Suppressor macrophage (primary cell): ENCODE measurements around the gene CAT.

Experiments
- DNase-seq, 4 experiments: peaks; one replicate each; pipeline ENCODE4 v3.0.0-alpha.2; 2020 to 2022

CAT gene

DNA sequence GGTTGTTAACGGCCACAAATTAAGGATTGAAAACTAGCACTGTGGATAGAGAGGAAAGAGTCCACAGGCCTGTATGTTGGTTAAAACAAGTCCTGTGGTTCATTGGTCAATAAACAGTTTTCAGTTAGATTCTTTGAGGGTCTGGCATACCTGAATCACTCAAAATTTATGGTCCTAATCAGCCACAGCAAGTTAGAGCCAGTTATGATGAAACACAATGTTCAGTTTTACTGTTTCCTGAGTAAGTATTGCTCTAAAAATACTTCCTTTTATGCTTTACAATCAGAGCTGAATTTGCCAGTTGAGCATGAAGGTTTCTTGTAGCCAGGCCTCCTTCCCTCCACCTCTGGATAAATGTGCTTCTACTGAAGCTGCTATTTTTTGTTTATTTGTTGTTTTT, 12.9 kb upstream of the CAT start:
- DNase-seq, result peak in 3 of 4 experiments; percentile 30 to 66 (median 52)

DNA sequence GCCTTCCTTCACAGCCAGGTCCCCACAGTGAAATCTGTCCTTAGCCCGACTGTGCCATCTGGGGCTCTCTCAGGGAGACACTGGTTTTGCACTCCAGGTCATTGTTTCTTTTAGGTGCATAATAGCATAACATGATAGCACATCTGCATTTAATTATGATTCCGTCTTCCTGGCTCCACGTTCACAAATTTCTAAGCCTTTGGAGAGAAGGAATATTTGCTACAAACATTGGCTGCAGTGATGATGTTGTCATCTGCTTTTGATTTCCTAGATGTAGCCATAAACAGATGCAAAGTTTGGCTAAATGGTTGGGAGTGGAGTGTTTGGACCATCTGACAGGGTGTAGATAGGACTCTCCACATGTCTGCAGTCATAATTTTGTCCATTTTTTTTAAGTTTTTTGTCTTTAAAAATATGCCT, 12.0 kb upstream of the CAT start:
- DNase-seq, result no peak

DNA sequence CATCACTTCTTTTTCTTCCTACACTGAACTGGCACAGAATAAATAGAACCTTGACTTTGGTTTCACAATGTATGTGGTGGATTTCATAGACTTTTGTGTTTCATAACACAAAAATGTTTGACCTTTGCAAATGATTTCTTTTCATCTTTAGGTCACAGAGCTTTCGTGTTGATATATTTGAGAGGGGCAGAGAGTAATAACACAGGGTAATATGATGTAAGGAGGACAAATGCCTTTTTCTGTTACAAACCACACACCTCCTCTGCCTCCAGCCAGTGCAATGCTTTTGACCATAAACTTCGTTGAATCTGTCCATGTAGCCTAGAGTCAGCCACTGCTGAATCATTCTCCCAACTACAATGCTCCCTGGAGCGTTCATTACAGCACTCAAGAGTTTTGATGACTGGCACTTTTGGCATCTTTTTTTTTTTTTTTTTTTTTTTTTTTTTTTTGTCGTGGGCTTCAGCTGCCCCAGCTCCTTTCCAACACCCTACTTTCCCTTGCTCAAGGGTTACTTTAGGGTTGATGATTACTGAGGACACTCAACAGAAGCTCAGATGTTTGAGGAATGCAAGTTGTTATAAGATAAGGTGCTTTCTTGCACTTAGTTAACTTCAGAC, 11.4 kb upstream of the CAT start:
- DNase-seq, result peak; percentile 63 to 85 (median 74)

DNA sequence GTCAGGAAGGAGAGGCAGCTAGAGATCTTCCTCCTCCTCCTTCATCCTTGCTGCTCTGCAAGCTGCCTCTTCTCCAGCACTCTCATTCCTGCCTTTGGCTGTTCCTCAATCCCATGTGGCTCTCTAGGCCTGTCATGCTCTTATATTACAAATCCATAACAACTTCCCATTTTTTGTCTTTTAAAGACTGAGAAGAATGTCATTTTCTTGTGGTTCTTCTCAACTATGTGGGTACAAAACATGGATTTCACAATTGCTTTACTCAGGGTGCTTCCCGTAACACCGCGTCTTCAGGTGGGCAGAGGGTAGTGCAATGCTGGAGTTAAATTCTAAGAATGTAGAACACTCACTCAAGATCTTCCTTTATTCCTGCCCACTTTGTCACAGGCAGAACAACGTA, 6.8 kb upstream of the CAT start:
- DNase-seq, result peak; percentile 66 to 91 (median 81)

DNA sequence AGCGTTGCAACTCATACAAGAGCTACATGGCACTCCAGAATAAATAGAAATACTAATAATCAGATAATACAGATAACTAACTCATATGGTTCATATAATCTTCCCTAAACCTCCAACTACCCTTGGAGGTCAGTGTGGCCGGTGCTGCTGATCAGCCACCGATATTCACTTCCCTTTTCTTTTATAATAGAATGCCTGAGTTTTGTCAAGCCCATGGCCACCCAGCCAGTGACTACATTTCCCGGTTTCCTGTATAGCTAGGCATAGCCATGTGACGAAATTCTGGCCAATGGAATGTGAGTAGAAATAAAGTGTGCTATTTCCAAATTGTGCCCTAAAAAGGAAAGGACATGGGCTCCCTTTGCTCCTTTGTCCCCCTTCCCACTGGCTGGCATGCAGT, 5.9 kb upstream of the CAT start:
- peak; percentile 46 to 76 (median 72) for DNase-seq

DNA sequence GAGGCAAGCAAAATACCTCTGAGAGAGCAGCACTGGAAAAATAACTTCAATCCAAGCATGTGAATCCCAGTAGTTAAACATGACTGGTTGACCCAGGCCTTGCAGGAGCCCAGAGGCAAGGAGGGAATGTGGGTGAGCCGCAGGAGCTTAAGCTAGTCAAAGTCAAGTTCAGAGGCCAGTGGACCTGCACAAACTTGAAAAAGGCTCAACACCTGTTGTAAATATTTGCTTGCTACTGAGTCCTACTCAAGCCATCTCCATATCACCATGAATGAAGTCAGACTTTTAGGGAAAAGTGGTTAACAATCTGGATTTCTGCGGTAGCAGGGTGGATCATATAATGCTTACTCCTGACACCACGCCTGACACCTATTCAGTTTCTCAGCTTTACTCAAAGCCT, 4.8 kb upstream of the CAT start:
- no peak for DNase-seq

DNA sequence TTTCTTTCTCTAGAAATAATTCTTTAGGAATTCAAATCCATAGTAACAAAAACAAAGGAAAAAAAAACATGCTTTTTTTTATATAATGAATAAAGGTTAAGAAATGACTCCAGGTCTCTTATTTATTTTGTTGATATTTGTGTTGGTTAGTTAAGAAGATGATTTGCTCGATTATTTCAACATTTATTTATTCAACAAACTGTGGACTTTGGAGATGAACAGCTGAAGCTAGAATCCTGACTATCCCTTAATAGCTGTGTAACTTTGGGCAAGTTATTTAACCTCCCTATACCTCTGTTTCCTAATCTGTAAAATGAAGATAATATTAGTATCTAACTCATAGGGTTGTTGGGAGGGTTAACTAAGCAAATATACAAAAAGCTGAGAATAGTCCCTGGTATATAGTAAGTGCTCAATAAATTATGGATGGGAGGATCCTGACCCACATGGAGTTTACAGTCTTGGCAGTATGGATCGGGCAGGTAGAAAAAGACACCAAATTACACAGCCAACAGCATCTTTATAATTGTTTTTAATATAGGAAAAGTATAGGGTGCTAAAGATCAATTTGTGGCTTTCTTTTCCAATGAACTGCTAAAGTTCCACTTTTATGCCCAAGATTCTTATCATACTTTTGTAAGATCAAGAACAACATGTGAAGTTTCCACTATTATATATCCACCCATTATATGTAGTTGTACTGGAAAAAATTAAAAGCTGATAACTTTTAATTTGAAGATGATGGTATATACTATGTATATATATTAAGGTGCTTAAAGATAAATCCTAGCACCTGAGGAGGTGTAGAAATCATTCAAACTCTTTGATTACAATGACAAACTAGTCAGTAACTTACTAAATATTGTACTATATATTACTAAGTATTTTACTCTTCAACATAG, 1.3 kb upstream of the CAT start:
- no peak for DNase-seq

DNA sequence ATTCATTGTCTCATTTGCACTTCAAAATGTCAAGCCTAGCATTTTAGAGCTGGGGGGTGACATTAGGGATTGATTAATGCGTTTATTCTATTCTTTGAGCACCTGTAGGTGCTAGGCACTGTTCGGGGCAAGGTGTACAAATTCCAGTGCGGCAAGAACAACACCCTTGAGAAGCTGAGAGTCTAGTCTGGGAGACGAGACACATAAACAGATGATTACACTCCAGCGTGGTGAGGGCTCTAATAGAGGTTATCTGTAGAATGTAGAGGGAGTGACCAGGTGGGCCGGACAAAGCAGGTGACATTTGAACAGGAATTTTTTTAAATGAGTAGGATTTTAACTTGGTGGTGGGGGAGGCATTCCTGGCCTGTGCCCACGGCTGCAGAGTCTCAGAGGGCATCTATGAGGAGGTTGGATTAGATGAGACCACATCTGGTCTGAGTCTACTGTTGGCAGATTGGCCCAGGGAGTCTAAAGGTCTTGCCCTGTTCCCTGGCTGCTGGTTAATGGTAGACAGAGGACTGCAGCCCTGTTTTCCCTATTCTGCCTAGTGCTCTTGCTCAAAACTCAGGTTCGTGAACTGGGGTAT, 970 bp downstream of the CAT start:
- no peak for DNase-seq

DNA sequence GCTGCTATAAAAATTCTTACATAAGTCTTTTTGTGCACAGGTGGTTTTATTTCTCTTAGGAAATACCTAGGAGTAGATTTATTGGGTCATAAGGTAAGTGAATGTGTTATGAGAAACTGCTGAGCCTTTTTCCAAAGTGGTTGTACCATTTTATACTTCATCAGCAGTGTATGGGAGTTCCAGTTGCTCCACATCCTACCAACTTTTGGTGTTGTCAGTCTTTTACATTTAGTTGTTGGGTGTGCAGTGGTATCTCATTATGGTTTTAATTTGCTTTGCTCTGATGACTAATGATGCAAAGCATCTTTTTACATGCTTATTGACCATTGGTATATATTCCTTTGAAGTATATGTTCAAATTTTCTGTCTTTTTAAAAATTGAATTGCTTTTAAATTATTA, 3.1 kb downstream of the CAT start:
- DNase-seq, result no peak

DNA sequence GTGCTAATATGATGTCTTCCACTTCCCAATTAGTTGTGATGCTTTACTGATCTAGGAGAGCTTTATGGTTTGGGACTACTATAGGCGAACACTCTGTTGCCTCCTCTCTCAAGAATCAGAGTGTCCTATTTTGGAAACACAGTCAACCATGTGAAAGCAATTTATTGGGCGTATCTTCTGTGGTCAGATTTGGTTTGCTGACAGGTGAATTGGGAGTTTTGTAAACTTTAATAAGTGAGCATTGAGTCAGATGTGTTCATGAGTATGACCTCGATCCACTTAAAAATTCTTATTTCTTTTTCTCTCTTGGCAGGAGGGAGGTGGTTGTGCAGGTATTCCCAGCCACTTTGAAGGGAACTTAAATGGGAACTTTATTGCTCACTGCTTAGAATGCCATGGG, 4.4 kb downstream of the CAT start:
- DNase-seq, result no peak

DNA sequence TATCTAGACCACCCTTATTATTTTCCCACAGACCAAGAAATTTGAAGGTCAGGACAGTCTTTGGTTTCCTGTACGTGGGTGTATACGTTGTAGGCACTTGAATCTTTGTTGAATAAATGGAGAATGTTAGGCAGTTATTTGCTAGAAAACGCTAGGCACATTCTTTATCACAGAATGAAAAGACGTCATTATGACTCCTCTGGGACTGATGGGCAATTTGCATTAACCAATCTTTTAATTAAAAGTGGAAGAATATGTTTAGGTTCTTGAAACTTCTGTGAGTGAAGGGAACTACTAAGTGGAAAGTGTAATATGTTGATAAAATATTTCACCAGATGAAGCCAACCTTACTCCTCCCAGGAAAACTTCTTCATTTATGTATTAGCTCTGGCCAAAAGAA, 5.7 kb downstream of the CAT start:
- DNase-seq, result no peak

DNA sequence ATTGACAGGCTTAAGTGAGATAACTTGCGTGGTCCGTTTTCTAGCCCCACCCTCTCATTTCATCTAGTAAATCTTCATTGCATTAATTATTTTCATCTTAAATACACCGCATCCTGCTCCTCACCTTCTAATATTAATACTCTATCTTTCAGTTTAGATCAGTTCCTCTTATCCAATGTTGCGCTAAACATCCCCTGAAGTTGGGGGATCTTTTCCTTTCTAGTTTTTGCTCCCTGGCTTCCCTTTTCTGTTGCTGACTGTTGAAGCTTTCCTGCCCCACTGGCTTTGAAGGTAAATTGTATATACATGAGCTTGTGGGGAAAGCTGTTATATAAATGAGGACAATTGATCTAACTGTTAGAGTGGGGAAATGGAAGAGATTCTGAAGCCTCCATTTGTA, 7.2 kb downstream of the CAT start:
- peak in 1 of 4 experiments; percentile 11 for DNase-seq

DNA sequence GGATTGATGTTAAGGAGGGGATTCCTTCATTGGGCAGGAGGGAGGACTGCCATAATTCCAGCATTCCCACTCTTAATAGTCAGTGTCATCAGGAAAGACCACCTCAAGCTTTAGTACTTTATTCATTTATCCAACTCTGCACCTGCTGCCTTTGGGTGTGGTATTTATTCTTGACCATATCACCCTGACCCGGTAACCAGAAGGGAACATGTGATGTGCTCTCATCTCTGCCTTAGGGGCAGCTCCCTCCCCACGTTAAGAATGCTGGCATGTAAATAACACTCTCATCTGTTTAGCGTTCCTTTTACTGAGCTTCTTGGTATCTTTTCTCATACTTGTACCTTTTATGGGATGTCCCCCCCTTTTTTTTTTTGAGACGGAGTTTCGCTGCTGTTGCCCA, 7.7 kb downstream of the CAT start:
- no peak for DNase-seq

DNA sequence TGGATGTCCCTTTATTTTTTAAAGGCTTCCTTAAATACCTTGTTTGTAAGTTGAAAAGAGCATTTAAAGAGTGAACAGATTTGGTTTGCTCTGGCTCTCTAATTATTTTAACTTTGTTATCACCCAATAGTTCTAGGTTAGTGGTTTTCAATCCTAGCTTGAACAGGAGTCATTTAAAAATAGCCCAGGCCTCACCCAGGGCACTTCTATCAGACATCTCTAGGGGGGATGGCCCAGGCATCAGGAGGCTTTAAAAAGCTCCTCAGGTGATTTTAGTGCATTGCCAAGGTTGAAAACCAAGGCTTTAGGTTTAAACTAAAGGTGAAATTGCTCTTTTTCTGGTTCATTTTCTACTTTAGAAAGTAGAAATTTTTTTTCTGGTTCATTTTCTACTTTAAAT, 8.3 kb downstream of the CAT start:
- DNase-seq, result no peak

DNA sequence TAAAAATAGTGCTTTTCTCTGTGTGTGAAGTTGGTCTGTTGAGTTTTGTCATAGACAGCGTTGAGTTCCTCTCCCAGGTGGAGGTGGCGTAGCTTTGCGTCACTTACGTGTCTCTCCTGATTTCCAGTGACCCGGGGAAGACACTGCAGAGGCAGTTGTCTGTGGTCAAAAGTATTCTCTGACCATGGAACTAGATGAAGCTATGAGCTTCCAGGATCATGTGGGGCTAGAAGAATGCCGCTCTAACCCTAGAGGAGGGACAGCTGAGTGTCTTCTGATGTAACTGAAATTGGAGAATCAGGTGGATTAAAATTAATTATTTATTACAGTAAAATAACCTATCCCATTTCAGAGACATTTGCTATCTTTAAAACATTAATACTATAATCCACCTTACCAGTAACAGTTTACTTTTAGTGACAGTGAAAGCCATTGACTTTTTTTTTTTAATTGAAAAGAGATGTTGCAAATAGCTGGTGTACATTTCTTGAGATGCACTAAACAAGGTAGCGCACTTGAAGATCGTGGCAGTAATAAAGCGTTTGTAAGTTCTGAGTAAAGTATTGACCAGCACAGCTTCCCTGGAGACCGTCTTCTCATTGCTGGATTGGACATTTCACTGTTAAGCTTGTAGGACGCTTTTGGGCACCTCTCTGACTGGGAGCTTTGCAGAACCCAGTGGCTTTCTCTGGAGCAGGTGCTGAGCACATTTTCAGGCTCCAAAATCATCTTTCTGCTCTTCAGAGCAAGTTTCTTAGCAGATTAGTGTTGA, 9.7 kb downstream of the CAT start:
- no peak for DNase-seq

DNA sequence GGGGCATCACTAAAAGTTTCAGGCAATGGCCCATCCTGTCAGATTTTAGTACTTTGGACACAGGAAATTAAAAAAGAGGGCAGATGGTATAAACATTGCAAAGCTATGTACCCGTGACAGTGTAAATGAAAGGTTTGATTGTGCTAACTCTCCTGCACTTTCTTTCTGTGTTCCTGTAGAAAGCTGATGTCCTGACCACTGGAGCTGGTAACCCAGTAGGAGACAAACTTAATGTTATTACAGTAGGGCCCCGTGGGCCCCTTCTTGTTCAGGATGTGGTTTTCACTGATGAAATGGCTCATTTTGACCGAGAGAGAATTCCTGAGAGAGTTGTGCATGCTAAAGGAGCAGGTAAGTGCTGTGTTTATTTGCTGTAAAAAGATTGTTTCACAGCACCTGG, 10.3 kb downstream of the CAT start:
- DNase-seq, result no peak

DNA sequence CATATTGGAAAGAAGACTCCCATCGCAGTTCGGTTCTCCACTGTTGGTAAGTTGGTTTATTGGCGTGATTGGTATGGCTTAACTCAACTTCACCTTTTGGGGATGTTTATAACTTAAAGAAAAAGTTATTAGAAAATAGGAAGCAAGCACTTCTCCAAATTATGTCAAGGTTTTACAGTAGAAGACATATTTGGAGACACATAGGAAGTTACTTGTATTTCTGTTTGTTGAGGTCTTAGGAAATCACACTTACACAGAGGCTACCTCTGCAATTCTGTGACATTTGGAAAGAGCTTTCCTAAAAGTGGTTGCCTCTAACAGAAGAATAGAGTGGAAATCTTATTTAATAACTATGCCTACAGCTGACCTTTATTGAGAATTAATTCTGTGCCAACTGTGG, 12.3 kb downstream of the CAT start:
- peak; percentile 23 to 76 (median 54) for DNase-seq

DNA sequence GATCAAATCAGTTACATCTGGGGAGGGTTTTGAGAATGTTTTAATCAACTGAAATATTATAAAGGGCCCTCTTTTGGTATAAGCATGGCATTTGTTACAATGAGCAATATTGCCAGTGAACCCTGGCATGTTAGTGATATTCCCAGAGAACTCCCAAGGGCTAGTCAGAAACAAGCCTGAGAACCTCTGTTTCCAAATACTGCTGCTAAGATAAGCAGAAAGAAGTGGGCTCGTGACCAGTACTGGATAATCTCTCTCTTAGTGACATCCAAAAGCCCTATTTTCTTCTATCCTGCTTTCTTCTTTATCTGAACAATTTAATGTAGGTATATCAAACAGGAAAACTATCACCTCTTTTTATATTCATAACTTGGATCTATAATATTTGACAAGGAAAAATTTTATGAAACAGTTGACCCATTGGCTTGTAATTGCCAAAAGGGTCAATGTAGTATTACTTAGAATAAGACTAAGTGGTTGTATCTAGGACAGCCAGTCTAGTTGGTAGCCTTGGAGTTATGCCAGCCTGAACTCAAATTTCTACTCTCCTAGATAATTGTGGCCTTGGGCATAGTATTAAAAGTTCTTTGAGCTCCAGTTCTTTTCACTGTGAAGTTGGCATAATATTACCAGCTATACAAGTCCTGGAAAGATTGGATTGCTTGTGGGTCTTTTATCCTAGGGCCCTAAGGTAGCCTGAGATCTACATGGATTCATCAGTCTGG, 15.7 kb downstream of the CAT start:
- no peak for DNase-seq

DNA sequence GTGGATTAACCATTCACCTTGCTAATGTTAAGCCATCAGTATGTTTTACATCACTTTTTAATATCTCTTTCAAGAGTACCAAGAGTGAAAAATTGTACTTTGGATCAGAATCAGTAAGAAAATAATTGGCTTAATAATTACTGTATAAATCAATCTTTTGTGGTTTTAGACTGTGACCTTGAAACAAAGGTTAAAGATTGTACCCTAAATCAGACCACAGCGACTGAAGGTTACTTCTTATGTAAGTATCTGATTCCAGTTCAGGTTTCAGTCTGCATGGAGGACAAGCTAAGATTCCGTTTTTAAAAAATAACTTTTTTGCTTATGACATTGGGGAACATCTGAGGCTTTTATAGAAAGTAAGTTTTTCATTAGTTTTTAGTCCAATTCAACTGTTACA, 18.9 kb downstream of the CAT start:
- DNase-seq, result no peak

DNA sequence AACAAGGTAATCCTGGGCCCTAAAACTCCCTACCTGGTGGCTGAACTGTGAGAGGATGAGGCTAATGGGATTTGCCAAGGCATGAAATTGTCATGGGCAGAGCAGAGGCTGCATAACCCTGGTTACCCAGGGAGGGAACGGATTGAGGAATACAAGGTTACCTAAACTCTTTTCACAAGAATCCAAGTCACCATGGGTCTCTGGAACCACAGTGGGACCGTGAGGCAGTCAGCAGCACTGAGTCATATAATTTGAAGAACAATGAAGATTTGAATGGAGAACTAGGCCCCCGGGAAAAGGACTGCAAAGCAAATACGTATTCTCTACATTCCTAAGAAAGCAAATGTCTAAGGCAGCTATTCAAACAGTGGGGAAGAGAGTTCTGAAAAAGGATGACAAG, 19.8 kb downstream of the CAT start:
- no peak for DNase-seq

DNA sequence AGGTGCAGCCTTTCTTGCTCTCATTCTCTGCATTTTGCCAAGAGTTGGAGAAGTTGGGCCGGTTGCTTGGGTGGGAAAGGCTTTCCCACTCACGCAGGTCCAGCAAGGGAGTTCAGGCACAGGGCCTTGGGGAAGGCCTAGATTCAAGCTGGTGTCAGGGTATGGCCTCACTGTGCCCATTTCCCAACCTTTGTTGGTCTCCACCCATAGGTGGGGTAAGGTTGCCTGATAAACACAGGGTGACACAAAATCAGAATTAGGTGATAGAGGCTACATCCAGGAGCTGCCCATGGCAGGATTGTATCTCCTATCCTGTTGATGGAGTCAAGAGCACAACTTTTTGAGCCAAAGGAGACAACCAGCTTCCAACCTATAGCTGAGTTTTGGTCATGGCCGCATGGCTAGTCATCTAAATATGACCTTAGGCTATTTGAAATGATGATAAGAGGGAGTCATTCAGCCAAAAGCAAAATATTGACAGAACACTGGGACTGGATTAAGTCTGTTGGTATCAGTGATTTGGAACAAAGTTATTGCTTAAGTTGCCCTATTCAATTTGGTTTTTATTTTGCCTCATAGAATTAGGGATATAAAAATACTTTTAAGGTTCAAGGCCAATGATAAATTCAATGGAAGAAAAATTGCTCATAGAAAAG, 20.9 kb downstream of the CAT start:
- no peak for DNase-seq

DNA sequence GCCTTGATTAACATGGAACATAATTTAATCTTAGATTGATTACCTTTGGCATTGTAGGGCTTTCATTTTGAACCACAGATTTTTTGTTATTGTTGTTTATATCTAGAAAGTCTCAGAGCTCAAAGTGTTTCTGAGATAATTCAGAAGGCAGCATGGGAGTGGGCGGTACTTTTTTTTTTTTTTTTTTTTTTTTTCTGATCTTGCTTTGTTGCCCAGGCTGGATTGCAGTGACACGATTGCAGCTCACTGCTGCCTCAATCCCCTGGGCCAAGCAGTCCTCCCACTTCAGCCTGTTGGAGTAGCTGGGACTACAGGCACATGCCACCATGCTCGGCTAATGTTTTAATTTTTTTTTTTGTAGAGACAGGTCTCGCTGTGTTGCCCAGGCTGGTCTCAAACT, 21.5 kb downstream of the CAT start:
- DNase-seq, result peak in 1 of 4 experiments; percentile 9
